MM.1S (cell line): ENCODE results near the gene ZWINT.

ENCODE experiments used
- DNase-seq: peaks from one replicate; pipeline ENCODE4 v3.0.0-alpha.2; 2015
- H2AFZ ChIP-seq: fragments of 300-600 bp; sonication (generic); 2 replicates; pipeline ENCODE4 v1.6.0; 2016; ENCODE audit warnings: antibody characterized with exemption, low read length
- H3F3A ChIP-seq: fragments of 300-600 bp; sonication (generic); 2 replicates; pipeline ENCODE4 v1.6.1; 2016; ENCODE audit warnings: mild to moderate bottlenecking, antibody characterized with exemption, low read length, moderate library complexity, mixed read lengths; ENCODE audit not compliant: insufficient read depth
- H3K27ac ChIP-seq: fragments of 300-600 bp; sonication (generic); 2 replicates; pipeline ENCODE4 v1.5.1; 2016; ENCODE audit warnings: mild to moderate bottlenecking, low read length
- H3K27me3 ChIP-seq: fragments of 300-600 bp; sonication (generic); replicated peaks from 2 replicates; pipeline ENCODE4 v1.6.0; 2016; ENCODE audit warnings: low read length; ENCODE audit not compliant: insufficient read depth
- H3K36me3 ChIP-seq: fragments of 300-600 bp; sonication (generic); replicated peaks from 2 replicates; pipeline ENCODE4 v1.6.1; 2016; ENCODE audit warnings: mild to moderate bottlenecking, low read length, mixed read lengths; ENCODE audit not compliant: insufficient read depth
- H3K4me1 ChIP-seq: fragments of 300-600 bp; sonication (generic); 2 replicates; pipeline ENCODE4 v1.6.1; 2016; ENCODE audit warnings: low read length, mixed read lengths
- H3K4me2 ChIP-seq: fragments of 300-600 bp; sonication (generic); 2 replicates; pipeline ENCODE4 v1.6.0; 2016; ENCODE audit warnings: low read depth, low read length
- H3K4me3 ChIP-seq: fragments of 300-600 bp; sonication (generic); 2 replicates; pipeline ENCODE4 v1.5.1; 2016; ENCODE audit warnings: low read length, mixed read lengths
- H3K79me2 ChIP-seq: fragments of 300-600 bp; sonication (generic); 2 replicates; pipeline ENCODE4 v1.6.1; 2016; ENCODE audit warnings: mixed run types, low read length, mixed read lengths
- H3K9ac ChIP-seq: fragments of 300-600 bp; sonication (generic); 2 replicates; pipeline ENCODE4 v1.6.1; 2016; ENCODE audit warnings: low read length, mixed read lengths
- H3K9me2 ChIP-seq: fragments of 300-600 bp; sonication (generic); replicated peaks from 2 replicates; pipeline ENCODE4 v1.6.1; 2016; ENCODE audit warnings: mild to moderate bottlenecking, low read length, mixed read lengths; ENCODE audit not compliant: insufficient read depth
- H3K9me3 ChIP-seq: fragments of 300-600 bp; sonication (generic); replicated peaks from 2 replicates; pipeline ENCODE4 v1.6.1; 2016; ENCODE audit warnings: mild to moderate bottlenecking, low read length, mixed read lengths; ENCODE audit not compliant: insufficient read depth
- H4K20me1 ChIP-seq: fragments of 300-600 bp; sonication (generic); 2 replicates; pipeline ENCODE4 v1.6.1; 2016; ENCODE audit warnings: mild to moderate bottlenecking, low read length, moderate library complexity, mixed read lengths; ENCODE audit not compliant: insufficient read depth
- CTCF ChIP-seq: fragments of 300-600 bp; sonication (generic); IDR thresholded peaks from 2 replicates; pipeline ENCODE4 v1.5.1; 2016; ENCODE audit warnings: antibody characterized with exemption, low read length, mixed read lengths
- EZH2 ChIP-seq: fragments of 300-600 bp; sonication (generic); optimal IDR thresholded peaks from 2 replicates; pipeline ENCODE3; 2017; ENCODE audit warnings: low read depth, mild to moderate bottlenecking, antibody characterized with exemption, low read length, mixed read lengths
- EZH2phosphoT487 ChIP-seq: fragments of 300-600 bp; sonication (generic); IDR thresholded peaks from 2 replicates; pipeline ENCODE4 v1.6.1; 2018; ENCODE audit warnings: antibody characterized with exemption, low read length

ZWINT gene

DNA sequence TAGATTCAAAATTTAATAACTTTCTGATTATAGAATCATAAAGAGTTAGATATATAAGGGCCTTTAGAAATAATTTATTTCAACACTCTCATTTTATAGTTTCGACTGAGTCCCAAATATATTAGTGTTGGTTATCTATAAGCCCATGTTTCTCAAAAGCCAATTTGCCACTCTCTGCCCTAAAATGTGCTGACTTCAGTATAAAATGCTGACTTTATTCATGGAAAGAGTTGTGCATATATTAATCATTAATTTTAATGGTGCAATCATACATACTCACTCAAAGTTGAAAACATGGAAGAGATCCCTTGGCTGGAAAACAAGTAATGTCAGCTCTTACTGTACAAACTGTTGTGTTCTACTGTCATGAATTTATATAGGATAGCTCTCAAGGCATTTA is 19.4 kb downstream of the ZWINT start:
- Histone ChIP-seq H3K4me2 (no peak overlapping the region), H3K36me3 (no peaks in the 10 kb centered on the region), H3K9ac (no peak overlapping the region), H3K9me2 (no peaks in the 10 kb centered on the region), H4K20me1 (no peaks in the 10 kb centered on the region), H3K27ac (no peak overlapping the region), H3K9me3 (no peaks in the 10 kb centered on the region), H3K27me3 (no peaks in the 10 kb centered on the region), H3K79me2 (no peaks in the 10 kb centered on the region), H3K4me3 (no peak overlapping the region), H2AFZ (no peak overlapping the region), H3K4me1 (no peaks in the 10 kb centered on the region), H3F3A (no peaks in the 10 kb centered on the region)
- no peak for TF ChIP-seq EZH2
- TF ChIP-seq CTCF: no peak
- TF ChIP-seq EZH2phosphoT487: no peak
- no peak for DNase-seq

DNA sequence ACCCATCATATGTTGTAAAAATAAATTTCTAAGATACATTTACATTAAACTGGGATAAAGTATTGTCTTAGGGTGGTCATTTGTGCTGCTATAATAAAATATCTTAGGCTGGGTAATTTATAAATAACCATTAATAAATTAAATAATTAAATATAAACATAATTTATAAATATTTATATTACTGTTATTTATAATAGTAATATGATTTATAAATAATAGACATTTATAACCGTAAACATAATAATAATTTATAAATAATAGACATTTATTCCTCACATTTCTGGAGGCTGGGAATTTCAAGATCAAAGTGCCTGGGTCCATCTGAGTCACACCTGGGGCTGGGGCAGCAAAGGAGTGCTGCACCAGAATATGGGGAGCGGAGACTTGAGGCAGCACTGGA is 31.1 kb downstream of the ZWINT start:
- H3K4me2 ChIP-seq: no peak overlapping the region

DNA sequence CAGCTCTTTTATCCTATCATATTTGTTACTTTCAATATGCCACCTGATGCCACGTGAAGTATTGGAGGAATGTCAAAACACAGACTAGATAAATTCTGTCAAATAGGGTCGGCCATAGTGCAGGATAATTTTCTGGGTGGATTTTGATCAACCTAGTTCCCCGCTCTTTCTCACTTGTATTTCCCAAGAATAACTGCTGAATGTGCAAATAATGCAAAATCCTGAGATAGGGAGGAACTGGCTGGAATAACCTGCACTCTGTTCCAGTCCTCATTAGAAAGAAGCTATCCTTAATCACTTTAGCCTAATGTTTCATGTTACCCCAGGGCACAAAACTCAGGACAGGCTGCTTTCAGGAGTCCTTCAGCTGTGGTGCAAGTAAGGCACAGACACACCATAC is 33.9 kb downstream of the ZWINT start:
- Histone ChIP-seq H3K36me3 (no peaks in the 10 kb centered on the region), H3K9me2 (no peaks in the 10 kb centered on the region), H3K27ac (no peak overlapping the region), H3K9me3 (no peaks in the 10 kb centered on the region), H3K4me3 (no peak overlapping the region), H3K27me3 (no peaks in the 10 kb centered on the region), H3K79me2 (no peaks in the 10 kb centered on the region), H3K4me2 (no peak overlapping the region), H2AFZ (no peak overlapping the region), H3F3A (no peaks in the 10 kb centered on the region), H3K4me1 (no peaks in the 10 kb centered on the region), H3K9ac (no peak overlapping the region), H4K20me1 (no peaks in the 10 kb centered on the region)
- TF ChIP-seq EZH2: no peak
- no peak for TF ChIP-seq EZH2phosphoT487
- no peak for TF ChIP-seq CTCF
- DNase-seq: no peak

More for the DNA sequence above, 31.1 kb downstream of the ZWINT start:
- H3K4me1 ChIP-seq: no peaks in the 10 kb centered on the region
- H4K20me1 ChIP-seq: no peaks in the 10 kb centered on the region
- no peaks in the 10 kb centered on the region for H3K9me3 ChIP-seq
- H3K9me2 ChIP-seq: no peaks in the 10 kb centered on the region
- no peaks in the 10 kb centered on the region for H3K36me3 ChIP-seq
- no peaks in the 10 kb centered on the region for H3K79me2 ChIP-seq
- H2AFZ ChIP-seq: no peak overlapping the region
- H3K27ac ChIP-seq: no peak overlapping the region
- no peaks in the 10 kb centered on the region for H3F3A ChIP-seq
- H3K4me3 ChIP-seq: no peak overlapping the region
- H3K9ac ChIP-seq: no peak overlapping the region
- DNase-seq: no peak
- no peak for TF ChIP-seq EZH2phosphoT487
- TF ChIP-seq CTCF: no peak
- no peaks in the 10 kb centered on the region for H3K27me3 ChIP-seq
